Caco-2 (cell line): ENCODE data around the gene OR8G5. TPM values are rescaled to one million over a fixed set of nuclear protein-coding genes. Genes with fewer than 3 reads are reported as not detected.
"Not testable (repeated sequence)": the region's sequence is repeated elsewhere in the genome, so short reads cannot be mapped to it uniquely, and the experiment has no call there.

ENCODE experiments used
- BruUV-seq: library from RNA; stranded (reverse); fragments of 400-500 nt; replicated peaks from 2 replicates; lab custom pipeline; 2021; lab: Mats Ljungman, UMichigan
- CTCF ChIA-PET: fragments of 300-600 bp; sonication (Branson Sonifier 250); formaldehyde crosslinking; loops from one replicate; lab custom pipeline; 2022; ENCODE audit warnings: antibody characterized with exemption; lab: Charles Lee
- POLR2A ChIA-PET: fragments of 300-600 bp; sonication (Branson Sonifier 250); formaldehyde crosslinking; loops from one replicate; lab custom pipeline; 2022; ENCODE audit warnings: antibody characterized with exemption; lab: Charles Lee
- DNase-seq, 2 experiments: peaks; one replicate each; pipeline versions ENCODE4 v3.0.0 to v3.0.0-alpha.2; 2020 to 2022
- H3K27me3 ChIP-seq: replicated peaks from 2 replicates; pipeline ENCODE4 v1.6.0; 2011; ENCODE audit warnings: low read length; ENCODE audit not compliant: control insufficient read depth, insufficient read depth
- H3K36me3 ChIP-seq: 2 replicates; pipeline ENCODE4 v1.5.1; 2011; ENCODE audit warnings: low read length; ENCODE audit not compliant: control insufficient read depth, insufficient read depth
- H3K4me1 ChIP-seq: fragments of 250-450 bp; sonication (Bioruptor Pico); 2 replicates; pipeline ENCODE4 v1.5.1; 2020; ENCODE audit warnings: mild to moderate bottlenecking
- H3K4me3 ChIP-seq: 2 replicates; pipeline ENCODE4 v1.5.1; 2011; ENCODE audit warnings: low read depth, mild to moderate bottlenecking, control low read depth, low read length
- H3K9me3 ChIP-seq: fragments of 250-450 bp; sonication (Bioruptor Pico); 2 replicates; pipeline ENCODE4 v1.5.1; 2020; ENCODE audit warnings: mild to moderate bottlenecking, moderate library complexity
- H3K27ac Mint-ChIP-seq: one replicate; pipeline ENCODE4 v1.8.0; 2022; ENCODE audit warnings: mixed read lengths; ENCODE audit not compliant: unreplicated experiment
- H3K27me3 Mint-ChIP-seq: one replicate; pipeline ENCODE4 v1.8.0; 2022; ENCODE audit warnings: mixed read lengths; ENCODE audit not compliant: insufficient read depth, unreplicated experiment
- H3K36me3 Mint-ChIP-seq: one replicate; pipeline ENCODE4 v1.8.0; 2022; ENCODE audit warnings: mild to moderate bottlenecking, mixed read lengths; ENCODE audit not compliant: insufficient read depth, unreplicated experiment
- H3K4me1 Mint-ChIP-seq: one replicate; pipeline ENCODE4 v1.8.0; 2022; ENCODE audit warnings: low read depth, mixed read lengths; ENCODE audit not compliant: unreplicated experiment
- H3K4me3 Mint-ChIP-seq: one replicate; pipeline ENCODE4 v1.8.0; 2022; ENCODE audit warnings: mild to moderate bottlenecking, moderate library complexity, mixed read lengths; ENCODE audit not compliant: unreplicated experiment
- H3K9me3 Mint-ChIP-seq: one replicate; pipeline ENCODE4 v1.8.0; 2022; ENCODE audit warnings: mixed read lengths; ENCODE audit not compliant: unreplicated experiment
- CTCF ChIP-seq, 2 experiments: fragments of 200-600 bp in 1 of 2; IDR thresholded peaks; 1 replicate in 1 of 2; 2 replicates in 1 of 2; pipeline versions ENCODE4 v1.5.1 to v1.8.0; 2011 to 2022; ENCODE audit warnings: antibody characterized with exemption in 1 of 2, control low read depth in 1 of 2, inconsistent platforms in 1 of 2, low read depth in 1 of 2, low read length in 1 of 2, mild to moderate bottlenecking in 1 of 2, moderate library complexity in 1 of 2; ENCODE audit not compliant: insufficient read depth in 1 of 2, severe bottlenecking in 1 of 2, unreplicated experiment in 1 of 2
- intact Hi-C: fragments of 100-400 bp; cut with micrococcal nuclease; formaldehyde crosslinking; loops from one replicate; pipeline ENCODE4 v1.10.0; 2022; ENCODE audit not compliant: unreplicated experiment
- total RNA-seq: library from RNA; stranded (reverse); gene quantifications from 2 replicates; pipeline ENCODE4 v1.2.3, GENCODE V29; 2022

OR8G5 gene
- total RNA-seq, 1 experiment from 2014 or later: not detected

- H3K27ac Mint-ChIP-seq: no peak within 1 kb of the TSS
- TF ChIP-seq CTCF (IDR thresholded peaks at IDR 0.05; ENCODE audit: insufficient read depth in 1 of 2, low read depth in 1 of 2, low read length in 1 of 2, severe bottlenecking in 1 of 2, unreplicated experiment in 1 of 2): no peak
- H3K4me1 Mint-ChIP-seq: no peaks in the 10 kb centered on the region
- BruUV-seq: no TSS peak
- Histone ChIP-seq H3K4me1 (no peaks in the 10 kb centered on the region), H3K4me3 (no peak within 1 kb of the TSS), H3K27me3 (no peaks in the 10 kb centered on the region), H3K36me3 (no peaks in the 10 kb centered on the region), H3K9me3 (no peaks in the 10 kb centered on the region)
- no peak for DNase-seq
- no peaks in the 10 kb centered on the region for H3K9me3 Mint-ChIP-seq
- H3K27me3 Mint-ChIP-seq: peaks cover 11% of the 10 kb centered on the region
- intact Hi-C loops: no loop called here
- ChIA-PET CTCF (no interaction called here), POLR2A (no interaction called here)
- no peak within 1 kb of the TSS for H3K4me3 Mint-ChIP-seq
- no peaks in the 10 kb centered on the region for H3K36me3 Mint-ChIP-seq
Measured at GRCh38 chr11:124240621-124241397, 15.4 kb upstream of the OR8G5 start, which contains the start of gene OR8G1. TSS of gene OR8G1 (plus strand) at chr11:124241095. CDS start at chr11:124249676, 8,581 bp downstream.

GRCh38 chr11:124249869-124250268 is 6.3 kb upstream of the OR8G5 start:
- BruUV-seq, H3K27me3 Mint-ChIP-seq, H3K4me1 Mint-ChIP-seq: not testable (repeated sequence)

GRCh38 chr11:124265041-124265440 is 8.9 kb downstream of the OR8G5 start:
- H3K9me3 ChIP-seq, BruUV-seq, H3K4me1 Mint-ChIP-seq, H3K4me1 ChIP-seq, H3K9me3 Mint-ChIP-seq, DNase-seq, CTCF ChIA-PET, H3K36me3 ChIP-seq, H3K4me3 Mint-ChIP-seq, H3K27me3 ChIP-seq, intact Hi-C loops, H3K36me3 Mint-ChIP-seq, H3K27me3 Mint-ChIP-seq, H3K4me3 ChIP-seq, H3K27ac Mint-ChIP-seq, POLR2A ChIA-PET: not testable (repeated sequence)

More at GRCh38 chr11:124249869-124250268, 6.3 kb upstream of the OR8G5 start:
- H3K27me3 ChIP-seq, H3K4me3 Mint-ChIP-seq, H3K9me3 Mint-ChIP-seq, H3K9me3 ChIP-seq, H3K27ac Mint-ChIP-seq, POLR2A ChIA-PET, H3K36me3 ChIP-seq, H3K4me1 ChIP-seq, intact Hi-C loops, H3K4me3 ChIP-seq, CTCF ChIA-PET, DNase-seq, H3K36me3 Mint-ChIP-seq: not testable (repeated sequence)

- H3K9me3 Mint-ChIP-seq, H3K27me3 ChIP-seq, H3K27ac Mint-ChIP-seq, H3K27me3 Mint-ChIP-seq, H3K36me3 Mint-ChIP-seq, H3K36me3 ChIP-seq, H3K9me3 ChIP-seq, BruUV-seq, DNase-seq, CTCF ChIA-PET, H3K4me3 ChIP-seq, H3K4me3 Mint-ChIP-seq, POLR2A ChIA-PET, intact Hi-C loops: not testable (repeated sequence)
- H3K4me1 Mint-ChIP-seq: peaks cover 25% of the 10 kb centered on the region
- peaks cover 17% of the 10 kb centered on the region for H3K4me1 ChIP-seq
Measured at GRCh38 chr11:124270886-124271285, 14.7 kb downstream of the OR8G5 start.
